ENCODE results near the gene ZNF580.

ZNF580 gene

DNA sequence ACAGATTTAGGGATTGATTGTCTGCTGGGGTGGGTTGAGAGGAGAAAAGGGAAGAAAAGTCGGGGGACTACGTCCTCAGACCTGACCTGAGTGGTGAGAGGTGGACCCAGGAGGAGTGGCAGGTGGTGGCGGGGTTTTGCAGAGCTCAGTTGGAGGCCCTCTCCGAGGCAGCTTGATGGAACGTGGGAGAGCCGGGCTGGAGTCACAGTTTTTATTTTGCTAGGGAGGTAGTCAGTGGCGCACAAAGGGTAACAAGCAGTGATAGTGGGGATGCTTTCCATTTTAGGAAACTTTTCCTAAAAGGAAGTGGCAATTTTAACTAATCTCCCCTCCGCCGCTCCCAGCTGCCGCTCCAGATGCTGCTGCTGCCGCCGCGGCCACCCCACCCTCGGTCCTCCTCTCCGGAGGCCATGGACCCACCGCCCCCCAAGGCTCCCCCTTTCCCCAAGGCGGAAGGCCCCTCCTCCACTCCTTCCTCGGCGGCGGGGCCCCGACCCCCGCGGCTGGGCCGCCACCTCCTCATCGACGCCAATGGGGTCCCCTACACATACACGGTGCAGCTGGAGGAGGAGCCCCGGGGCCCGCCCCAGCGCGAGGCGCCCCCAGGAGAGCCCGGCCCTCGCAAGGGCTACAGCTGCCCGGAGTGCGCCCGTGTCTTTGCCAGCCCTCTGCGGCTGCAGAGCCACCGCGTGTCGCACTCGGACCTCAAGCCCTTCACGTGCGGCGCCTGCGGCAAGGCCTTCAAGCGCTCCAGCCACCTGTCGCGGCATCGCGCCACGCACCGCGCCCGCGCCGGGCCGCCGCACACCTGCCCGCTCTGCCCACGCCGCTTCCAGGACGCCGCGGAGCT lies 1.6 kb downstream of the ZNF580 start (continued):
- TF ChIP-seq, protein P1, sequence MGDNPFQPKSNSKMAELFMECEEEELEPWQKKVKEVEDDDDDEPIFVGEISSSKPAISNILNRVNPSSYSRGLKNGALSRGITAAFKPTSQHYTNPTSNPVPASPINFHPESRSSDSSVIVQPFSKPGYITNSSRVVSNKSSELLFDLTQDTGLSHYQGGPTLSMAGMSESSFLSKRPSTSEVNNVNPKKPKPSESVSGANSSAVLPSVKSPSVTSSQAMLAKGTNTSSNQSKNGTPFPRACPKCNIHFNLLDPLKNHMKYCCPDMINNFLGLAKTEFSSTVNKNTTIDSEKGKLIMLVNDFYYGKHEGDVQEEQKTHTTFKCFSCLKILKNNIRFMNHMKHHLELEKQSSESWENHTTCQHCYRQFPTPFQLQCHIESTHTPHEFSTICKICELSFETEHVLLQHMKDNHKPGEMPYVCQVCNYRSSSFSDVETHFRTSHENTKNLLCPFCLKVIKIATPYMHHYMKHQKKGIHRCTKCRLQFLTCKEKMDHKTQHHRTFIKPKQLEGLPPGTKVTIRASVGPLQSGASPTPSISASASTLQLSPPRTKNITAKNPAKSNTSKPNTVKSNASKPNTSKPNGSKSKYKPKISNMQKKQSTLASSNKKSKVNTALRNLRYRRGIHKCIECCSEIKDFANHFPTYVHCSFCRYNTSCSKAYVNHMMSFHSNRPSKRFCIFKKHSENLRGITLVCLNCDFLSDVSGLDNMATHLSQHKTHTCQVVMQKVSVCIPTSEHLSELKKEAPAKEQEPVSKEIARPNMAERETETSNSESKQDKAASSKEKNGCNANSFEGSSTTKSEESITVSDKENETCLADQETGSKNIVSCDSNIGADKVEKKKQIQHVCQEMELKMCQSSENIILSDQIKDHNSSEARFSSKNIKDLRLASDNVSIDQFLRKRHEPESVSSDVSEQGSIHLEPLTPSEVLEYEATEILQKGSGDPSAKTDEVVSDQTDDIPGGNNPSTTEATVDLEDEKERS (tag by site-specific recombination; IDR thresholded peaks at IDR 0.05), result no peak
- TF ChIP-seq ATF2 (tag by site-specific recombination; IDR thresholded peaks at IDR 0.05; ENCODE audit: low read depth) (no peak), KLF8 (tag by site-specific recombination; IDR thresholded peaks at IDR 0.05) (no peak; the same call in 1 of the 2 replicates), ZNF280C (tag by site-specific recombination; IDR thresholded peaks at IDR 0.05) (no peak), ZNF426 (tag by site-specific recombination; IDR thresholded peaks at IDR 0.05) (no peak), ZIC2 (tag by site-specific recombination; IDR thresholded peaks at IDR 0.05) (no peak), ZNF146 (tag by site-specific recombination; IDR thresholded peaks at IDR 0.05) (no peak), KLF9 (tag by site-specific recombination; IDR thresholded peaks at IDR 0.05; ENCODE audit: low read depth) (no peak; the same call in 1 of the 2 replicates), ZSCAN30 (tag by site-specific recombination; IDR thresholded peaks at IDR 0.05) (no peak), ZNF335 (tag by site-specific recombination; conservative IDR thresholded peaks at IDR 0.05) (peak; percentile 77), ZBTB1 (tag by site-specific recombination; IDR thresholded peaks at IDR 0.05) (no peak), ZFP37 (tag by site-specific recombination; IDR thresholded peaks at IDR 0.05) (no peak), KLF7 (tag by site-specific recombination; IDR thresholded peaks at IDR 0.05; ENCODE audit: borderline replicate concordance) (no peak), ZNF473 (tag by site-specific recombination; IDR thresholded peaks at IDR 0.05) (no peak), SP7 (tag by site-specific recombination; IDR thresholded peaks at IDR 0.05) (no peak), ZNF530 (tag by site-specific recombination; IDR thresholded peaks at IDR 0.05; ENCODE audit: low read depth) (no peak), ZNF830 (tag by site-specific recombination; IDR thresholded peaks at IDR 0.05; ENCODE audit: low read depth) (no peak), ZNF707 (tag by site-specific recombination; IDR thresholded peaks at IDR 0.05) (no peak), ZNF629 (tag by site-specific recombination; IDR thresholded peaks at IDR 0.05) (no peak), SALL2 (tag by site-specific recombination; IDR thresholded peaks at IDR 0.05; ENCODE audit: borderline replicate concordance) (no peak)
- TF ChIP-seq, protein P2, sequence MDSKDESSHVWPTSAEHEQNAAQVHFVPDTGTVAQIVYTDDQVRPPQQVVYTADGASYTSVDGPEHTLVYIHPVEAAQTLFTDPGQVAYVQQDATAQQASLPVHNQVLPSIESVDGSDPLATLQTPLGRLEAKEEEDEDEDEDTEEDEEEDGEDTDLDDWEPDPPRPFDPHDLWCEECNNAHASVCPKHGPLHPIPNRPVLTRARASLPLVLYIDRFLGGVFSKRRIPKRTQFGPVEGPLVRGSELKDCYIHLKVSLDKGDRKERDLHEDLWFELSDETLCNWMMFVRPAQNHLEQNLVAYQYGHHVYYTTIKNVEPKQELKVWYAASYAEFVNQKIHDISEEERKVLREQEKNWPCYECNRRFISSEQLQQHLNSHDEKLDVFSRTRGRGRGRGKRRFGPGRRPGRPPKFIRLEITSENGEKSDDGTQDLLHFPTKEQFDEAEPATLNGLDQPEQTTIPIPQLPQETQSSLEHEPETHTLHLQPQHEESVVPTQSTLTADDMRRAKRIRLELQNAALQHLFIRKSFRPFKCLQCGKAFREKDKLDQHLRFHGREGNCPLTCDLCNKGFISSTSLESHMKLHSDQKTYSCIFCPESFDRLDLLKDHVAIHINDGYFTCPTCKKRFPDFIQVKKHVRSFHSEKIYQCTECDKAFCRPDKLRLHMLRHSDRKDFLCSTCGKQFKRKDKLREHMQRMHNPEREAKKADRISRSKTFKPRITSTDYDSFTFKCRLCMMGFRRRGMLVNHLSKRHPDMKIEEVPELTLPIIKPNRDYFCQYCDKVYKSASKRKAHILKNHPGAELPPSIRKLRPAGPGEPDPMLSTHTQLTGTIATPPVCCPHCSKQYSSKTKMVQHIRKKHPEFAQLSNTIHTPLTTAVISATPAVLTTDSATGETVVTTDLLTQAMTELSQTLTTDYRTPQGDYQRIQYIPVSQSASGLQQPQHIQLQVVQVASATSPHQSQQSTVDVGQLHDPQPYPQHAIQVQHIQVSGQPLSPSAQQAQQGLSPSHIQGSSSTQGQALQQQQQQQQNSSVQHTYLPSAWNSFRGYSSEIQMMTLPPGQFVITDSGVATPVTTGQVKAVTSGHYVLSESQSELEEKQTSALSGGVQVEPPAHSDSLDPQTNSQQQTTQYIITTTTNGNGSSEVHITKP (tag by site-specific recombination; IDR thresholded peaks at IDR 0.05), result no peak
- TF ChIP-seq, protein P3, sequence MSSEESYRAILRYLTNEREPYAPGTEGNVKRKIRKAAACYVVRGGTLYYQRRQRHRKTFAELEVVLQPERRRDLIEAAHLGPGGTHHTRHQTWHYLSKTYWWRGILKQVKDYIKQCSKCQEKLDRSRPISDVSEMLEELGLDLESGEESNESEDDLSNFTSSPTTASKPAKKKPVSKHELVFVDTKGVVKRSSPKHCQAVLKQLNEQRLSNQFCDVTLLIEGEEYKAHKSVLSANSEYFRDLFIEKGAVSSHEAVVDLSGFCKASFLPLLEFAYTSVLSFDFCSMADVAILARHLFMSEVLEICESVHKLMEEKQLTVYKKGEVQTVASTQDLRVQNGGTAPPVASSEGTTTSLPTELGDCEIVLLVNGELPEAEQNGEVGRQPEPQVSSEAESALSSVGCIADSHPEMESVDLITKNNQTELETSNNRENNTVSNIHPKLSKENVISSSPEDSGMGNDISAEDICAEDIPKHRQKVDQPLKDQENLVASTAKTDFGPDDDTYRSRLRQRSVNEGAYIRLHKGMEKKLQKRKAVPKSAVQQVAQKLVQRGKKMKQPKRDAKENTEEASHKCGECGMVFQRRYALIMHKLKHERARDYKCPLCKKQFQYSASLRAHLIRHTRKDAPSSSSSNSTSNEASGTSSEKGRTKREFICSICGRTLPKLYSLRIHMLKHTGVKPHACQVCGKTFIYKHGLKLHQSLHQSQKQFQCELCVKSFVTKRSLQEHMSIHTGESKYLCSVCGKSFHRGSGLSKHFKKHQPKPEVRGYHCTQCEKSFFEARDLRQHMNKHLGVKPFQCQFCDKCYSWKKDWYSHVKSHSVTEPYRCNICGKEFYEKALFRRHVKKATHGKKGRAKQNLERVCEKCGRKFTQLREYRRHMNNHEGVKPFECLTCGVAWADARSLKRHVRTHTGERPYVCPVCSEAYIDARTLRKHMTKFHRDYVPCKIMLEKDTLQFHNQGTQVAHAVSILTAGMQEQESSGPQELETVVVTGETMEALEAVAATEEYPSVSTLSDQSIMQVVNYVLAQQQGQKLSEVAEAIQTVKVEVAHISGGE (tag by site-specific recombination; conservative IDR thresholded peaks at IDR 0.05; ENCODE audit: low read depth), result 0 out of 2 replicates have a peak, but pooled peaks have one; percentile 12
- TF ChIP-seq, protein P4, sequence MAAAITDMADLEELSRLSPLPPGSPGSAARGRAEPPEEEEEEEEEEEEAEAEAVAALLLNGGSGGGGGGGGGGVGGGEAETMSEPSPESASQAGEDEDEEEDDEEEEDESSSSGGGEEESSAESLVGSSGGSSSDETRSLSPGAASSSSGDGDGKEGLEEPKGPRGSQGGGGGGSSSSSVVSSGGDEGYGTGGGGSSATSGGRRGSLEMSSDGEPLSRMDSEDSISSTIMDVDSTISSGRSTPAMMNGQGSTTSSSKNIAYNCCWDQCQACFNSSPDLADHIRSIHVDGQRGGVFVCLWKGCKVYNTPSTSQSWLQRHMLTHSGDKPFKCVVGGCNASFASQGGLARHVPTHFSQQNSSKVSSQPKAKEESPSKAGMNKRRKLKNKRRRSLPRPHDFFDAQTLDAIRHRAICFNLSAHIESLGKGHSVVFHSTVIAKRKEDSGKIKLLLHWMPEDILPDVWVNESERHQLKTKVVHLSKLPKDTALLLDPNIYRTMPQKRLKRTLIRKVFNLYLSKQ (tag by site-specific recombination; IDR thresholded peaks at IDR 0.05; ENCODE audit: borderline replicate concordance), result no peak

Data from HEK293 (cell line).